ENCODE measurements around the gene IGFBP4. TPM values are rescaled to one million over a fixed set of nuclear protein-coding genes. Genes with fewer than 3 reads are reported as not detected.

IGFBP4 gene
- total and polyA plus RNA-seq, 2 of the 13 experiments (the other 11 are each of a cell fraction or from before 2014, with no cell fraction given), result 4.1 to 49.0 TPM

- TF ChIP-seq ZBTB8A (CRISPR knock-in tag; IDR thresholded peaks at IDR 0.05; ENCODE audit: borderline replicate concordance, low read depth) (no peak), HNRNPLL (IDR thresholded peaks at IDR 0.05; ENCODE audit: low read depth, low read length, poor library complexity, severe bottlenecking) (no peak), ZBTB14 (CRISPR knock-in tag; IDR thresholded peaks at IDR 0.05) (no peak), ZNF12 (CRISPR knock-in tag; IDR thresholded peaks at IDR 0.05) (no peak)
Measured at GRCh38 chr17:40457369-40457768, 14.1 kb downstream of the IGFBP4 start (continued).

- Histone ChIP-seq H3K27me3 (ENCODE audit: control insufficient read depth in 1 of 2, insufficient read depth in 2 of 2, low read length in 2 of 2) (peaks cover 0 to 2% of the 10 kb centered on the region in 2 experiments; a peak in 2 of 5 replicates), H3K4me2 (ENCODE audit: low read depth, low read length) (no peak overlapping the region), H2AFZ (ENCODE audit: low read length) (no peak overlapping the region), H3K27ac (ENCODE audit: extremely low read length, insufficient read depth, low read length) (no peak overlapping the region), H3K9ac (ENCODE audit: insufficient read depth, low read depth, low read length) (no peak overlapping the region), H3K36me3 (replicated peaks in 1 of 2; ENCODE audit: control insufficient read depth in 1 of 2, insufficient read depth in 2 of 2, low read length in 2 of 2) (peaks cover 0 to 9% of the 10 kb centered on the region in 2 experiments; a peak in 3 of 5 replicates), H4K20me1 (ENCODE audit: insufficient read depth, low read length) (no peaks in the 10 kb centered on the region), H3K79me2 (ENCODE audit: insufficient read depth, low read length) (no peaks in the 10 kb centered on the region), H3K4me1 (ENCODE audit: insufficient read depth, low read length) (peaks cover 41% of the 10 kb centered on the region), H3K9me3 (ENCODE audit: low read length) (no peaks in the 10 kb centered on the region), H3K4me3 (replicated peaks in 1 of 3; ENCODE audit: insufficient read depth in 1 of 3, low read depth in 2 of 3, low read length in 3 of 3) (no peak overlapping the region)
- ChIA-PET POLR2A (no interaction called here), CTCF (ENCODE audit: low intra/inter-chr PET ratio, low total read pairs) (no interaction called here)
- TF ChIP-seq PATZ1 (CRISPR knock-in tag; IDR thresholded peaks at IDR 0.05), result peak; percentile 44; the same call in 1 of the 2 replicates
- no peak for TF ChIP-seq ZBTB7B (CRISPR knock-in tag; IDR thresholded peaks at IDR 0.05)
- peak; percentile 25 for TF ChIP-seq TEAD3 (CRISPR knock-in tag; optimal IDR thresholded peaks at IDR 0.05; ENCODE audit: borderline replicate concordance)
- TF ChIP-seq ZNF256 (CRISPR knock-in tag; conservative IDR thresholded peaks at IDR 0.05), result no peak
- FAIRE-seq, result no peak
- intact Hi-C loops (cut with micrococcal nuclease; ENCODE audit: unreplicated experiment) (no loop called here), in situ Hi-C loops (cut with HindIII; ENCODE audit: extremely low pct_ligation_motif_present, low pct_unique_long_range_greater_than_20kb) (no loop called here)
- ATAC-seq, result peak; percentile 17; the same call in 1 of the 3 replicates
- peak; percentile 52 for DNase-seq (ENCODE audit: low spot score)
- BruUV-seq (replicated peaks), result no TSS peak
- 55% methylated on average over 16 of the region's 16 CpGs for WGBS (ENCODE audit: low lambda C conversion rate)
Measured at GRCh38 chr17:40457964-40458791, 14.9 kb downstream of the IGFBP4 start.

Data from HepG2 (cell line).